Fibroblast of skin of right biceps (primary cell): ENCODE results near the gene ADCY5.

Experiments used
- DNase-seq: peaks from one replicate; pipeline ENCODE4 v3.0.0-alpha.2; 2013

ADCY5 gene

DNA sequence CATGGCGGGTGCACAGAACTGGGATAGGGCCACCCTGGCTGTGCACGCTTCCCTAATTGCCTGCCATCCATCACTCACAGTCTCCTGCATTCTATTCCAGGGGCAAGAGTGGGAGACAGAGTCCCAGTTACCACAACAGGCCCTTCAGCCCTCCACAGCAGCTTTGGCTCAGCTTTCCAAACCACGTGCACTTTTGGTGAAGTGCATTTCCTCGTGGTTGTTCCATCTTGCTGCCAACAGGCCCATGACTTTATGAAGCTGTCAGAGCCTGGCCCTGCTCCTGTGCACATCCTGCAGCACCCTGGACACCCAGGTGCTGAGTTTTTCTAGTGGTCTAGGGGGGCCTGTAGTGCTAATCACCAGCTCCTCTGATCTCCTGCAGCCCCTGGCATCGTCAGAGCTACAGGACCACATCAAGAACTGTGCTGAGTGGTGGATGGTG is 110.2 kb downstream of the ADCY5 start:
- DNase-seq, result no peak

DNA sequence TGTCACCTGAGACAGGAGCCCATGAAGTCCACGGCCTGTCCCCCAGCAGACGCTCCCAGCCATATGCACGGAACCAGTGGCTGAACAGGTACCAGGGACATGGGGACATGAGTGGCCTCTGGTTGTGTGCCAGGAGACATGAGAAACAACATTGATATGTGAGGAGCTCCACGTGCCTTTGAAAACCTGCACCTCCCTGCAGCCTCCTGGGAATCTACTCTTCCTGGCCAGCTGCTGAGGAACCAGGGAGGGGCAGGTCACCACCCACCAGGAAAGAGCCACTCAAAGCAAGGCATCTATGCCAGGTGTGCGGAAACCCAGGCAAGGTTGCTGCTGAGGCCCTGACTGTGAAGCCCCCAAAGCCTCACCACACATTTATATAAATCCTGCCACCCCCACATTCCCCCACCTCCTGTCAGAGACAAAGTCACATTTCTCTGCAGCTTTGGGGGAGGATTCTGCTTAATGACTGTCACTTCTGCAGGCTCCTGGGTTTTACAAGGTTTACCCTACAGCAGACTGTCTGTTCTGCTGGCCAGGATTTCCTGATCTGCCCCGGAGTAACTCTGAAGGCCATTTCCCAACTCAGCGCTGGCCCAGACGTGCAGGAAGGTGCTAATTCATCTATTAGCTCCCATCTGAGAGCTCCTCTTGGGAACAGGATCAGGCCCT is 110.8 kb downstream of the ADCY5 start:
- no peak for DNase-seq

DNA sequence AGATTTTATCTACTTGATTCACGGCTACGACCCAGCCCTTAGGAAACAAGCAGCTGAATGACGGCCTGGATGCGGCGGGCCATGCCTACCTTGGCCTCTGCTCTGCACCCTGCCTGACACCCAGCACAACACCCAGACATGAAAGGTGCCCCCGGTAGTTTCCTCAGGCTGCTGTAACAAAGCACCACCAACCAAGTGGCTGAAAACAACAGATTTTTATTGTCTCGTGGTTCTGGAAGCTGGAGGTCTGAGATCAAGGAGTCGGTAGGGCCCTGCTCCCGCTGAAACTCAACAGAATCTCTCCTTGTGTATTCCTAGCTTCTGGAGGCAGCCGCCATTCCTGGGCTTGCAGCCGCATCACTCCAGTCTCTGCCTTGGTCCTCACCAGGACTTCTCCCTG is 111.7 kb downstream of the ADCY5 start:
- no peak for DNase-seq

DNA sequence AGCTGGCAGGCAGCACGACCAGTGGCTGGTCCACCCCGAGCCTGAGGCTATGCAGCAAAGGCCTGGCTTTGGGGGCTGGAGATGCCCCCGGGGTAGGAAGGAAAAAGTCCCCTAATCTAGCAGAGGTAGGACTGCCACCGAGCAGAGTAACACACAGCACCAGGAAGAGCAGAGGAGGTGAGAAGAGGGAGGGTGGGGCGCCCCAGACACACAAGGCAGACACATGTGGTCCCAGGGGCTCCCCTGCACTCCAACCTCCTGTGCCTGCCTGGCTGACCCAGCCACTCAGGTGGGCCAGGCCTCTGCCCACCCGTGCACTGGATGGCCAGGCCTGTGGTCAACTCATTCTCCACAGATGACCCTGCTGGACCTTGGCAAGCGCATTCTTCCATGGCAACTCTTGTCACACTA is 112.4 kb downstream of the ADCY5 start:
- no peak for DNase-seq

DNA sequence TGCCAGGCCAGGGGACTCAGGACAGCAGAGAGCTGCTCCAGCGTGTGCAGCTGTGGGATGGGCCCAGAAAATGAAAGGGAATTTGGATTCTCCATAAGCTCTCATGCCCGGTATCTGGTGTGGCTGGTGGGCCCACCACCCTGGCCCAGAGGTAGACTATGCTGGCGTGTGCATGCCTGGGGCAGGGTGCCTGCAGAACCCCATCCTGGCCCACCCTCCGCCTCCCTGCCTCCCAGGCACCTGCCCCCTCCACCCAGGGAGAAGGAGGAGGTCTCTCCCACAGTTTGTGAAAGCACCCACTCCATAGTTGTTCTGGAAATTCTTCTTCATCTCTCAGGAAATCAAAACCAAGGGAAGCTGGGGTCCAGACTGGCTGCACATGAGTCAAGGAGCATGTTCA is 112.9 kb downstream of the ADCY5 start:
- DNase-seq, result no peak

DNA sequence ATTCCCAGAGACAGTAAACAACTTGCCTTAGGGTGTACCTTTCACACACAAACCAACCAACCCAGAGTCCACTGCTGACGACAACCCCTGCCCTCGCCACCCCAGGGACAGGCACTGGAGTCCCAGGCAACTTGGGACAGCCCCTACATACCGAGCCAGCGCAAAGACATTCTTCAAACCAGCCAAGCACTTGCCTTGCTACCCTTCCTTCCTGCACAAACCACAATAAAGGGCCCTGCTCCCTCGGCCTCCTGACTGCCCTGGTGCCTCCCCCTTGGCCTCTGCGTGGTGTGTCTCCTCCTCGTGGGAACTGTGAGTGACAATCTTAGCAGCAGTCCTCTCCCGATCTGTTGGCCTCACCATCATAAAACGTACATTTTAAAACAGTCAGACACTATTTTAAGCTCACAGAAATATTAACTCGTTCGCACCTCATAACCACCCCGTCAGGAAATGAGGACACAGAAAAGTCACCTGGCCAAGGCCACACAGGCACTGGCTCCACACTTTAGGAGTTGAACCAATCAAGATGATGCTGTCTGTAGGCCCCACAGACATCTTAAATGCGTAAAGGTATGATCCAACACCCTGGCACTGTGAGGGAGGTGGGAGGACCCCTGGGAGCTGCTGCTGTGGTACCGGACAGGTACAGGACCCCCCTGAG is 113.8 kb downstream of the ADCY5 start:
- DNase-seq, result no peak

DNA sequence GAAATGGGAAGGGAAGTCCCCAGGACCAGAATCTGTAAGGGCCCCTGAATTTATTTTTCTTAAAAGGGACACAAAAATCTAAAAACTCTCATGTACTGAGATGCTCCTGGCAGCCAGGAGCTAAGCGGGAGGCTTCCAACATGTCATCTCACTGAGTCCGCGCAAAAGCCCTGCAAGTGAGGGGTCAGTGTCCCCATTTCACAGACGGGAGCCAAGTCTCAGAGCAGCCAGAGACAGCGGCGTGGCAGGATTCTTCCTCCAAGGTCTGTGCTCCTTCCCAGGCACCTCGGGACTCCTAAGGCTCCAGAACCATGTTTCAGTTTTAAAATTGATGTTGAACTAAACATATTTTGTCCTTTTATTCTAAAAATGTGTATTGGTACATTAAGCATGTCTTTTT is 114.8 kb downstream of the ADCY5 start:
- DNase-seq, result no peak

DNA sequence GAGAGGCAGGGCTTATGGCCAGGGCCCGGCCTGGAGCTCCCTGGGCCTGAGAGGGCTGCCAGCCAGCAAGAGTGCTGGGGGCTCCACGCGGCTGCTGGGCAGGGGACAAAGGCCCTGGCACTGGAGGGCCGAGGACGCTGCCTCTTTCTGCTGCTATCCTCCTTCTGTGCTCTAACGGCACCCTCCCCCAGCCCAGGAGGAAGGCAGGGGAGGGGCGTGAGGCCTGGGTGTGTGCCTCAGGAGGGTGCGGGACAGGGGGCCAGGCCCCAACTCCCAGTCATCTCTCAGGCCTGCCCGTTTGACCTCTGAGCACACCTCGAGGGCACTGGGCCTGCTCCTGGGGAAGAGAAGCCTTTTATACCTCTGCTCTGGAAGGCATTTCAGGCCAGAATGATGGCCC is 115.5 kb downstream of the ADCY5 start:
- no peak for DNase-seq

DNA sequence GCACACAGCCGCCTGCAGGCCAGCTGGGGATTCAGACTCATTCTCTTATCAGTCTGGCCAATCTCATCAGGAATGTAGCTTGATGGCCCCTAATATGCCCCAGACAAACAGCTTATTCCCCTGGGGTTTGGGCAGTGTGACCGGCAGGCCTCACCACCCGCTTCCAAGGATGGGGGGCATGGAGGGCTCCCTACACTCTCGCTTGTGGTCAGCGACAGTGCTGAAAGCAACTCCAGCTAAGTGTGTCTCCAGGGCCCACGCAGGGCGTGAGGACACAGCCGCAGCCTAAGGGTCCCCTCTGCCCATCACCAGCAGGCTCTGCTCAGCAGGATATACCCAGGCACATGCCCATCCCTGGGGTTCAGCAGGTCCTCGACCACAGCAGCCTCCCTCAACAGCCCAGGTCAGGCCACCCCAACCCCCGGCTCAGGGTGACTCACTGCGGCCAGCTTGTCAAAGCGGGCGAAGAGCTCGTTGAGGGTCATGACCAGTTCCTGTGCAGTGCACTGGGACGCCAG is 116.7 kb downstream of the ADCY5 start:
- DNase-seq, result no peak

DNA sequence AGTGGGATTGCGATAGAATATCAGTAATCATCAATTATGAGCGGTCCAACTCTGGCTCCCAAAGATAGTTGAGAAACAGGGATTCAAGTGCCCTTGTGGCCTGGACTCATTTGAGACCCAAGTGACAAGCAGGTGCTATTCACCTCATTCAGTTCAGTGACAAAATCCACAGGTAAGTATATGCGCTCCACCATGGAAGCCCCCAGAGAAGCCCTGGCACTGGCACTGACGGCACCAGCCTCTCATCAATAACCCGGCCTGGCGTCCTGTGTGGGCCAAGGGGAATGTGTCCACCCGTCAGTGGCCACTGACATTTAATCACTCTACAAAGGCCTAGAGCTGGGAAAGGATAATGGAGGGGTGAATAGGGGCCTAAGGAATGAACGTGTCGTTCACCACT is 117.2 kb downstream of the ADCY5 start:
- no peak for DNase-seq

DNA sequence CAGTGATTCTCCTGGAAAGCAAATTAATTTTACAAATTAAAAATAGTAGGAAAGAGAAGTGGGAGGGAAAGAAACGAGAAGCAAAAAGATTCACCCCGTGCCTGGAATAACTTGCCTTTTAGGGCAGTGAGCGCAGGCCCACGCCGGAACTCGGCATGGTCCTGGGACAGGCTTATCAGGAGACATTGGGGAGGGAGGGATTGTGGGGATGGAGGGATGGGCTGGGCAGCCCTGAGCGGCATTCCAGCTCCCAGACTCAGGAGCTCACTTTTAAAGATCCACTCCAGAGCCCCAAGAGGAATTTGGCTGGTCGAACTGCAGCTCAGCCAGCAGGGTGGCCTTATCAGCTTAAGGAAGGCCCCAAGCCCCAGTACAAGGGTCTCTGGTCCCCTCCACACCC is 117.9 kb downstream of the ADCY5 start:
- no peak for DNase-seq

DNA sequence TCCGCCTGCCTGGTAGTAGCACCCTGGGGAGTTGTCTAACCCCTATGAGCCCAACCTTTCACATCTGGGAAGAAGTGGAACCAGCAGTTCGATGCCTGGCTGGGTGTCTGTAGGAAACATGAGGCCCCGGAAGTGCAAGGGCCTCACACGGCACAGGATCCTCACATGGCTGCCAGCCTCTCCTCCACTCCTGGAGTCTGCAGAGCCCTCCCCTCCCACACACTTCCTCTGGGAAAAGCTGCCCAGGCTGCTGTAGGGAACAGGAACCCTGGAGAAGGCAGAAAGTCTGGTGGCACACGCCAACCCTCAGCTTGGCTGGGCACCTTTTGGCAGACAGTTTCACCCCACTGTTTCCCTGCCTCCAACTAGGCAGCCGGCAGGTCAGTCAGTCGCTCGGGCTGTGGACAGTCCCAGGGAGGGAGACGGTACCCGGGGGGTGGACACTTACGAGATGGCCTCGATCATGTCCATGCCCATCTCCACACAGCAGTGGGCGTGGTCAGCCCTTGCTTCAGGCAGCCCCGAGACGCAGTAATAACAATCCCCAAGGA is 118.4 kb downstream of the ADCY5 start:
- DNase-seq, result no peak

DNA sequence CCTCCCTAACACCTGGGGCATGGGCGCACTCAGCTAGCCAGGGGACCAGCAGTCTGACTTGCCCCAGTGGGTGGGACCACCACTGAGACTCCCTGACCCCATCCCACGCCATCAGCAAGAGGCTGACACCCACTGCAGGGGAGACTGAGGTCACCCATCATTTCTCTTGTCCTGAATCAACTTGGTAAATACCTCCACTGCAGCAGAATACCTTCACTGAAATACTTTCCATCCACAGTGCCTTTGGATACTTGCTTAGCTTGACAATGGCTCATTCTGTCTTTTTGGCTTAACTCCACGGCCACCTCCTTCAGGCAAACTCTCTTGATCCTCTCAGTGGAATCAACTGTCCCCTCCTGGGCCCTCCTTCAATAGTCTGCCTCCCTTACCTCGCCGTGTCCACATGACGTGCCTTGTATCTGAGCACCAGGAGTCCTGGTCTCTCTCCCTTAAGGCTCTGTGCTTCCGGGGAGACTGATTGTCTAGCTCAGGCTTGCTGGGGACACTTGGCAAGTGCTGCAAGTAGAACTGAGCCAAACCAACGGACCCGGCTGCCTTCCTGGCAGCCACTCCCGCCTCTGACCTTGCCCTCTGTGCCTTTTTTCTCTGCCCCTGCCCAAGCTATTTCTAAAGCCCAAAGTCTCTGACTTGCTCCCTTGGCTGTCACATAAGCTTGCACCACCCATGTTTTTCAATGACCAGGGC is 119.1 kb downstream of the ADCY5 start:
- no peak for DNase-seq

DNA sequence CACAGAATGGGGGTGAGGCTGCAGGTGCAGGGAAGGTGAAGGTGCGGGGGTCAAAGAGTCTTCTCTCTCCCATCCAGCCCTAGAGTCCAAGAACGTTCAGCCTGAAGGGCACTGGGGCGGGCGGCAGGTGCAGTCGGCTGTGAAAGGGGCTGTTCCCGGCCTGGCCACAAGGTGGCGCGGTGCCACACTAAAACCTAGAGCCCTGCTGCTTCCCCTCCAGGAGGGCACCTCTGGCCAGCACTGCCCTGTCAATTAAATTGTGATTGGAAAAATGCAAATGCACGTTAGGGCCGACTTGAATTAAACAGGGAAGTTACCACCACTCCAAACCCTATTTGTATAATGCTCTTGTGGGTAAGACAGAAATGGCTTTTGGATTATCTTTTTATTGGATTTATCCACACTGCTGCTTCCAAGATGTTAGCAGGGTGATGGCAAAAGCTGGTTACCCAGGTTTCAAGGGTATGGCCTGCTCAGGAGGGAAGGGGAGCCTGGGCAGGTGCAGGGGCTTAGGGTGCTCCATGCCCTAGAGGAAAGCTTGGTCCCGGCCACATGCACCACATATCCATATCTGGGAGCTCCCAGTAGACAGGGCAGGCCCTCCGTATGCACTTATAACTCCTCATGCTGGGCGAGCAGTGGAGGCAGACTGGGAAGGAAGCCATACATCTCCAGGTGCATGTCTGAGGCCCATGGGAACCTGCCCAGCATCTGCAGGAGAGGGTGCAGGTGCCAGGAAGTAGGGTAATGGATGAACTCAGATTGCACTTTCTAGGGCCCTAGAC is 119.8 kb downstream of the ADCY5 start:
- peak; percentile 38 for DNase-seq

DNA sequence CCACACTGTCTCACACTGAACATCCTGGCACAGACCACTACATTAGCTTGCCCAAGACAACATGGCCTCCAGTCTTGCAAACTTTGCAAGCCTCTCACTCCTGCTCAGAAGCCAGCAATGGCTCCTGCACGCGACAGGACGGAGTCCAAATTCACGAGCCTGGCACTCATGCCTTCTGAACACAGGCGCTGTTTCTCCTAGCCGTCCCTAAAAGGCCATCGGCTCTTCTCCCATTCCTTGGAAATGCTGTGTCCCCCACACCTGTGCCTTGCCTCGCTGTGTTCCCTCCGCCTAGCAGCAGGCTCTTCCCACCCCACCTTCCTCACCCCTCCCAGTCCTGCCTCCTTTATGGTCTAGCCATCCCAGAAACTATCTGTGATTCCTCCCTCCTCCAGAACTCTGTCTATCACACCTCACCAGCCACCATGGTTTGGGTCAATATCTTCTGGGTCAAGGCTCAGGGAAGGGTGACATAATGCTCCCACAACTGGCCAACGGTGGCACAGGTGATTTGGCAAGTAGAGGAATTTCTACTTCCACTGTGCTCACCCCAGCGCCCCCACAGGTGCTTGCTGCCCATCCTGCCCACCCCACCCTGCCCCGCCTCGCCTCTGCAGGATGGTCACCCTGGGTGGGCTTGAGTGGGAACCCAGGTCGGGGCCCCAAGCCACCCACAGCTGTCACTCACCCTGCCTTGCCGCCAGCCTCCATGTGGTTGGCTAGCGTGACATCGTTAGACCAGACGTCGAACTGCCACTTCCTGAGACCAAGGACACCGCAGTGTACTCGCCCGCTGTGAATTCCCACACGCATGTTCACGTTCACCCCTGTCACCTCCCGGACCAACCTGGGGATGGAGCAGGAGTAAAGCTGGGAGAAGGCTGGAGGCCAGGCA is 120.7 kb downstream of the ADCY5 start:
- no peak for DNase-seq

DNA sequence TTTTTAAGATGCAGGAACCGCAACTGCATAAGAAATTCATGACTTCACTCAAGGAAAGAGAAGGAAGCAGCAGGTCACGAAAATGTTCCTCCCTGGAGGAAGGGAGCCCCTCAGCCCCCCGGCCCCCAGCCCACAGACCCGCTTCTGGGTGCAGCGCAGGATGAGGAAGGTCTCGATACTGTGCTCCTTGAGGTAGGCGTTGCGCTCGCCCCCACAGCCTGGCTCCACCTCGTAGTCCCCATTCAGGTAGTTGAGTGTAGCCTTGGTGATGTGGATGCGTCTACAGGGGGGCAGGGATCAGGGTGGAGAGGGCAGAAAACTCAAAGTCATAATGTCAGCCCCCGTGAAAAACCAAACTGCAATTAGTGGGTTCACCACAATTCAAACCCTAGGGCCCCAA is 121.4 kb downstream of the ADCY5 start:
- no peak for DNase-seq

DNA sequence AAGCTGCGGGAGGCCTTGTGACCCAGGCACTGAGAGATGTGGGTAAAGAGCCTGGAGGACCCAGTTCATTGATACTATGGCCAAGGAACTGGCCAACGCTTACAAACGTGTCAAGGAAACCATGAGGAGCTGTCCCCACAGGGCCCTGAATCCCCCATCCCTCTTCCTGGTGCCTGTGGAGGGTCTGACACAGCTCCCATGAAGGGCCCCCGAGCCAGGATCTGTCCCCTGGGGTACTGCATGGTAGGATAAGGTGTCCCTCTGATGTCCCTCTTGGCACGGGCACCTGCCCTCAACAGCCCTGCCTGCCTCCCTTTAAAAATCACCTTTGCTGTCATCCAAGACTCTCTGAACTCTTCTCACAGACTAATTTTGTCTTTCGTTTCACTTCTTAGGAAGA is 122.4 kb downstream of the ADCY5 start:
- no peak for DNase-seq

DNA sequence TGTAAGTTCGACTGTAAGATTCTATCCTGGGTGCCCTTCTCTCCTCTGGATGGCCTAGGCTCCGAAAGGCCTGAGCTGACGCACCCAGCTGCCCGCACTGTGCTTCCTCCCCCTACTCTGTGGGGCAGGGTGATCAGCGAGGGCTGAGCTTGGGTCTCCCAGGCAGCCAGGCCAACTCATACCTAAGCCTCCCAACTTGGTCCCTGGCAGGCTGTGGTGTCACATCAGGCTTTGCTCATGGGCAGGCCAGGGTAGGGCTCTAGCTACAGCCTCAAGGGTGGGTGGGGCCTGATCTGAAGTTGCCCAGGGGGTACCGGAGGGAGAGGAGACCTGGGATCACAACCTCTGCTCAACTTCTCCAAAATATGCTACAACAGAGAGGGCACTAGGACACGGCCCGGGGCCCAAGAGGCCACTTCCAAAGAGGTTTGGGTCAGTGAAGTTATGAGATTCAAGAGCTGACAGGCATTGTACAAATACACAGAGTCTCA is 123.1 kb downstream of the ADCY5 start:
- DNase-seq, result no peak

DNA sequence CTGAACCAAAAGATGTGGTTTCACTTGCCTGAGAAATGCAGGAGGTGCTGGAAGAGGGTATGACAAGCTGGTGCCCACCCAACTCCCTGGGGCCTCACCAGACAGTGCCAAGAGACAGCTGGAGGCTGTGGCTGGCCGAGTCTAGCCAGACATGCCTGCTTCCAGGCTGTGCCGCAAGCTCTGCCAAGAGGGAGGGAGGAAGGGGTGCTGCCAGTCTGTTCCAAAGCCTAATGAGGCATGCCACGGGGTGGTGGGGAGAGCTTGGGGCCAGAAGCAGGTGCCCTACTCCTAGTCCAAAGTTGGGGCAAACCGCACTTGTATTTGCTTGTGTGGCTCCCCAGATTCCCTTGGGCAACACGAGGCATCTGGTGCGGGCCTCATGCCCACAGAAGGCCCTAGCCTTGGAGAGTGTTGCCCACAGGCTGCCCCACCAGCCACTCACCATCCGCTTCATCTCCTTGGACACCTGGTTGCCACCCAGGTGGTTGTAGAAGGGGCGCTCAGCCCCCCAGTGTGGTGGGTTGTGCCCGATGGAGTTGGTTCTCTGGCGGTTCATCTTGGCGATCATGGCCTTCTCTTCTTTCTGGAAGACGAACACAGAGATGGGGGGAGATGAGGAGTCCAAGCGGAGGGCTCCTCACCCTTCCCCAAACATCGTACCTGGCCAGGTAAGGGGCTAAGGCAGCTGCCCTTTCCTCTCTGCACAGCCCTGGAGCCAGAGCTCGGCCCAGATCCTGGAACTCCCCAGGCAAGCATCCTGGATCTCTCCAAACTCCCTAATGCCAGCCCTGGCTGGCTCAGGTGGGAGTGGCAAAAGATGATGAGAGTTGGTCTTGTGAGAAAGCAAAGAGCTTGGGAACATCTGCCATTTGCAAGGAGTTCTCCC is 123.8 kb downstream of the ADCY5 start:
- DNase-seq, result no peak

DNA sequence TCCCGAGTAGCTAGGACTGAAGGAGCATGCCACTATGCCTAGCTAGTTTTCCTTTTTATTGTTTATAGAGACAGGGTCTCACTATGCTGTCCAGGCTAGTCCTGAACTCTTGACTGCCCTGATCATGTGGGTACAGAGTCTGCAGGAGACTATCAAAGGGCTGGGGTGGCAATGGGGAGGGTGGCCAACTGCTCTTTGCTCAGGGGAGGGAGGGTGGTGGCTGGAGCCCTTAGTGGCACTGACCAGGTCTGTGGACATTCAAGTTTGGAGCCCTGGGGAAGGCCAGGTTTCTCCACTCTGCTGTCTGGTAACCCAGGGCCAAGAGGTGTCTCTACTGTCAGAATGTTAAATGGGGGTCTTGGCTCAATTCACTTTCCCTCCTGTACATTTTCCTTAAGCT is 125.1 kb downstream of the ADCY5 start:
- DNase-seq, result no peak

DNA sequence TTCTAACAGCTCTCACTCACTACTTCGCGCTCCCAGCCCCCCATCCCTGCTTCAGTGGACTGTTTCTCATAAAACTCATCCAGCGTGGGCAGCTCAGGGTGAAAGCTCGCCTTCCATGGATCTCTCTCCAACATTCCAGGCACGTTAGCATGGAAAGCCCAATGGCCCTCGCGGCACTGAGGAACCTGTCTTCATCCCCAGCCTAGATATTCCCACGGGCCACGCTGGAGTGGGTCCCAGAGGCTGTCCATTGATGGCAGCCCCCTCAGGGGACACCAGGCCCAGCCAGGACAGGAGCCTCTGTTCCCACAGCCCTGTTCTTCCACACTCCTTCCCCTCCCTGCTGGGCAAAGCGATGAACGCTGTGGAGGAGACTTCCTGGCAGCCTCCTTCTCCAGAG is 126.0 kb downstream of the ADCY5 start:
- DNase-seq, result no peak
